HepG2 (cell line): ENCODE results near the gene OR3A3.

Experiments
- CTCF ChIP-seq: sonication (generic); formaldehyde crosslinking; IDR thresholded peaks from 2 replicates; pipeline ENCODE4 v1.5.0; 2020; ENCODE audit warnings: mild to moderate bottlenecking, missing genetic modification reagents, moderate library complexity
- ZBTB38 ChIP-seq: sonication (generic); formaldehyde crosslinking; IDR thresholded peaks from 2 replicates; pipeline ENCODE4 v1.5.1; 2020; ENCODE audit warnings: mild to moderate bottlenecking, missing genetic modification reagents
- ZNF792 ChIP-seq: IDR thresholded peaks from 2 replicates; pipeline ENCODE4 v1.6.1; 2016
- TF ChIP-seq, protein P1 (sequence below): sonication (generic); formaldehyde crosslinking; IDR thresholded peaks from 2 replicates; pipeline ENCODE4 v1.8.1; 2022; ENCODE audit warnings: low read depth, mild to moderate bottlenecking, missing genetic modification reagents
- TF ChIP-seq, protein P2 (sequence below), 2 experiments: fragments of 450-650 bp in 1 of 2; sonication (generic) in 1 of 2; formaldehyde crosslinking in 1 of 2; IDR thresholded peaks; 2 replicates each; pipeline versions ENCODE4 v1.6.1 to v1.8.0; 2016 to 2022; ENCODE audit warnings: antibody characterized with exemption in 1 of 2, mild to moderate bottlenecking in 1 of 2, missing genetic modification reagents in 1 of 2
- TF ChIP-seq, protein P3 (sequence below), 2 experiments: IDR thresholded peaks; 2 replicates each; pipeline ENCODE4 v1.6.1; 2011 to 2012; ENCODE audit warnings: low read length in 2 of 2, borderline replicate concordance in 1 of 2, low read depth in 1 of 2, mild to moderate bottlenecking in 1 of 2, moderate library complexity in 1 of 2

DNA sequence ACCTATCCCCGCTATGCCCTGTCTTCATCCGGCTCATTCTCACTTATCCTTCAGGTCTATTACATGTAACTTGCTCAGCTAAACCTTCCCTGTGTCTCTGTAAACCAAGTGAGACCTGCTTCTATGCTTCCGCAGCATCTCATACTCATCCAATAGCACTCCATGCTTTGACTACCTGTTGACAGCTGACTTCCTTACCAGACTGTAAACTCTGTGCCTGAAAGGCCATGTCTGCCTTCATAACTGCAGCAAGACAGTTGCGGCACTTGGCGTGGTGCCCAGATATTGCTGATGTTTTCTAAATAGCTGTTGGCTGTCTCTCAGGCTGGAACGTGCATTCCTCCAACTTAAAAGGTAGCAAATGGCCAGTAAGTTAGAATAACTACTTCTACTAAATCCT is 11.1 kb upstream of the OR3A3 start:
- TF ChIP-seq CTCF (CRISPR knock-in tag), result no peak
- TF ChIP-seq, protein P1, sequence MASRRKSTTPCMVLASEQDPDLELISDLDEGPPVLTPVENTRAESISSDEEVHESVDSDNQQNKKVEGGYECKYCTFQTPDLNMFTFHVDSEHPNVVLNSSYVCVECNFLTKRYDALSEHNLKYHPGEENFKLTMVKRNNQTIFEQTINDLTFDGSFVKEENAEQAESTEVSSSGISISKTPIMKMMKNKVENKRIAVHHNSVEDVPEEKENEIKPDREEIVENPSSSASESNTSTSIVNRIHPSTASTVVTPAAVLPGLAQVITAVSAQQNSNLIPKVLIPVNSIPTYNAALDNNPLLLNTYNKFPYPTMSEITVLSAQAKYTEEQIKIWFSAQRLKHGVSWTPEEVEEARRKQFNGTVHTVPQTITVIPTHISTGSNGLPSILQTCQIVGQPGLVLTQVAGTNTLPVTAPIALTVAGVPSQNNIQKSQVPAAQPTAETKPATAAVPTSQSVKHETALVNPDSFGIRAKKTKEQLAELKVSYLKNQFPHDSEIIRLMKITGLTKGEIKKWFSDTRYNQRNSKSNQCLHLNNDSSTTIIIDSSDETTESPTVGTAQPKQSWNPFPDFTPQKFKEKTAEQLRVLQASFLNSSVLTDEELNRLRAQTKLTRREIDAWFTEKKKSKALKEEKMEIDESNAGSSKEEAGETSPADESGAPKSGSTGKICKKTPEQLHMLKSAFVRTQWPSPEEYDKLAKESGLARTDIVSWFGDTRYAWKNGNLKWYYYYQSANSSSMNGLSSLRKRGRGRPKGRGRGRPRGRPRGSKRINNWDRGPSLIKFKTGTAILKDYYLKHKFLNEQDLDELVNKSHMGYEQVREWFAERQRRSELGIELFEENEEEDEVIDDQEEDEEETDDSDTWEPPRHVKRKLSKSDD (CRISPR knock-in tag), result no peak
- no peak for TF ChIP-seq ZBTB38 (CRISPR knock-in tag)
- TF ChIP-seq, protein P2, sequence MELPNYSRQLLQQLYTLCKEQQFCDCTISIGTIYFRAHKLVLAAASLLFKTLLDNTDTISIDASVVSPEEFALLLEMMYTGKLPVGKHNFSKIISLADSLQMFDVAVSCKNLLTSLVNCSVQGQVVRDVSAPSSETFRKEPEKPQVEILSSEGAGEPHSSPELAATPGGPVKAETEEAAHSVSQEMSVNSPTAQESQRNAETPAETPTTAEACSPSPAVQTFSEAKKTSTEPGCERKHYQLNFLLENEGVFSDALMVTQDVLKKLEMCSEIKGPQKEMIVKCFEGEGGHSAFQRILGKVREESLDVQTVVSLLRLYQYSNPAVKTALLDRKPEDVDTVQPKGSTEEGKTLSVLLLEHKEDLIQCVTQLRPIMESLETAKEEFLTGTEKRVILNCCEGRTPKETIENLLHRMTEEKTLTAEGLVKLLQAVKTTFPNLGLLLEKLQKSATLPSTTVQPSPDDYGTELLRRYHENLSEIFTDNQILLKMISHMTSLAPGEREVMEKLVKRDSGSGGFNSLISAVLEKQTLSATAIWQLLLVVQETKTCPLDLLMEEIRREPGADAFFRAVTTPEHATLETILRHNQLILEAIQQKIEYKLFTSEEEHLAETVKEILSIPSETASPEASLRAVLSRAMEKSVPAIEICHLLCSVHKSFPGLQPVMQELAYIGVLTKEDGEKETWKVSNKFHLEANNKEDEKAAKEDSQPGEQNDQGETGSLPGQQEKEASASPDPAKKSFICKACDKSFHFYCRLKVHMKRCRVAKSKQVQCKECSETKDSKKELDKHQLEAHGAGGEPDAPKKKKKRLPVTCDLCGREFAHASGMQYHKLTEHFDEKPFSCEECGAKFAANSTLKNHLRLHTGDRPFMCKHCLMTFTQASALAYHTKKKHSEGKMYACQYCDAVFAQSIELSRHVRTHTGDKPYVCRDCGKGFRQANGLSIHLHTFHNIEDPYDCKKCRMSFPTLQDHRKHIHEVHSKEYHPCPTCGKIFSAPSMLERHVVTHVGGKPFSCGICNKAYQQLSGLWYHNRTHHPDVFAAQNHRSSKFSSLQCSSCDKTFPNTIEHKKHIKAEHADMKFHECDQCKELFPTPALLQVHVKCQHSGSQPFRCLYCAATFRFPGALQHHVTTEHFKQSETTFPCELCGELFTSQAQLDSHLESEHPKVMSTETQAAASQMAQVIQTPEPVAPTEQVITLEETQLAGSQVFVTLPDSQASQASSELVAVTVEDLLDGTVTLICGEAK (IDR thresholded peaks at IDR 0.05), result no peak
- TF ChIP-seq, protein P2 (CRISPR knock-in tag; IDR thresholded peaks at IDR 0.05), result no peak
- TF ChIP-seq, protein P3, sequence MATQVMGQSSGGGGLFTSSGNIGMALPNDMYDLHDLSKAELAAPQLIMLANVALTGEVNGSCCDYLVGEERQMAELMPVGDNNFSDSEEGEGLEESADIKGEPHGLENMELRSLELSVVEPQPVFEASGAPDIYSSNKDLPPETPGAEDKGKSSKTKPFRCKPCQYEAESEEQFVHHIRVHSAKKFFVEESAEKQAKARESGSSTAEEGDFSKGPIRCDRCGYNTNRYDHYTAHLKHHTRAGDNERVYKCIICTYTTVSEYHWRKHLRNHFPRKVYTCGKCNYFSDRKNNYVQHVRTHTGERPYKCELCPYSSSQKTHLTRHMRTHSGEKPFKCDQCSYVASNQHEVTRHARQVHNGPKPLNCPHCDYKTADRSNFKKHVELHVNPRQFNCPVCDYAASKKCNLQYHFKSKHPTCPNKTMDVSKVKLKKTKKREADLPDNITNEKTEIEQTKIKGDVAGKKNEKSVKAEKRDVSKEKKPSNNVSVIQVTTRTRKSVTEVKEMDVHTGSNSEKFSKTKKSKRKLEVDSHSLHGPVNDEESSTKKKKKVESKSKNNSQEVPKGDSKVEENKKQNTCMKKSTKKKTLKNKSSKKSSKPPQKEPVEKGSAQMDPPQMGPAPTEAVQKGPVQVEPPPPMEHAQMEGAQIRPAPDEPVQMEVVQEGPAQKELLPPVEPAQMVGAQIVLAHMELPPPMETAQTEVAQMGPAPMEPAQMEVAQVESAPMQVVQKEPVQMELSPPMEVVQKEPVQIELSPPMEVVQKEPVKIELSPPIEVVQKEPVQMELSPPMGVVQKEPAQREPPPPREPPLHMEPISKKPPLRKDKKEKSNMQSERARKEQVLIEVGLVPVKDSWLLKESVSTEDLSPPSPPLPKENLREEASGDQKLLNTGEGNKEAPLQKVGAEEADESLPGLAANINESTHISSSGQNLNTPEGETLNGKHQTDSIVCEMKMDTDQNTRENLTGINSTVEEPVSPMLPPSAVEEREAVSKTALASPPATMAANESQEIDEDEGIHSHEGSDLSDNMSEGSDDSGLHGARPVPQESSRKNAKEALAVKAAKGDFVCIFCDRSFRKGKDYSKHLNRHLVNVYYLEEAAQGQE (IDR thresholded peaks at IDR 0.05; ENCODE audit: borderline replicate concordance in 1 of 2, low read depth in 1 of 2, low read length in 2 of 2), result no peak
- TF ChIP-seq ZNF792 (CRISPR knock-in tag), result no peak
